Esophagus squamous epithelium (tissue), 5 donors: Measurements from ENCODE around the gene ZNF274. TPM values are rescaled to one million over a fixed set of nuclear protein-coding genes. Genes with fewer than 3 reads are reported as not detected.

Experiments used
- DNase-seq: peaks from one replicate; lab custom pipeline; 2025; lab: John Stamatoyannopoulos, UW
- H3K27ac ChIP-seq, 4 donors: fragments of 200-600 bp; sonication (generic); one replicate each; pipeline ENCODE4 v1.5.1; 2016 to 2019; ENCODE audit warnings: mild to moderate bottlenecking in 1 of 4
- H3K27me3 ChIP-seq, 4 donors: fragments of 200-600 bp; sonication (generic); 1 replicate in 3 of 4; 2 replicates in 1 of 4; pipeline versions ENCODE4 v1.5.1 to v1.6.0; 2017 to 2021; ENCODE audit warnings: antibody characterized with exemption in 1 of 4
- H3K36me3 ChIP-seq, 3 donors: fragments of 200-600 bp; sonication (generic); one replicate each; pipeline ENCODE4 v1.5.1; 2016 to 2019
- H3K4me1 ChIP-seq, 3 donors: fragments of 200-600 bp; sonication (generic); one replicate each; pipeline ENCODE4 v1.5.1; 2017 to 2019
- H3K4me3 ChIP-seq, 4 donors: fragments of 200-600 bp; sonication (generic); 1 replicate in 3 of 4; 2 replicates in 1 of 4; pipeline ENCODE4 v1.5.1; 2016 to 2019; ENCODE audit warnings: mild to moderate bottlenecking in 2 of 4, moderate library complexity in 1 of 4
- H3K9me3 ChIP-seq, 3 donors: fragments of 200-600 bp; sonication (generic); one replicate each; pipeline ENCODE4 v1.5.1; 2016 to 2019
- POLR2A ChIP-seq, 4 donors: fragments of 450-650 bp; IDR thresholded peaks; one replicate each; pipeline ENCODE4 v1.6.1; 2017; ENCODE audit warnings: antibody characterized with exemption in 4 of 4, mild to moderate bottlenecking in 4 of 4, moderate library complexity in 3 of 4
- WGBS, 2 donors: methylation state at CpG; one replicate each; pipeline ENCODE4 v1.1.5; 2018; 5-methylcytosine and 5-hydroxymethylcytosine counted together
- intact Hi-C: fragments of 100-400 bp; cut with DNase I; formaldehyde crosslinking; loops from one replicate; pipeline ENCODE4 v1.15.0; 2022
- total RNA-seq, 4 donors: library from RNA; depleted of rRNA; stranded (reverse); fragments of >200 nt; gene quantifications; one replicate each; pipeline ENCODE4 v1.1.0, GENCODE V29; 2016
- TF ChIP-seq, protein P1 (sequence below), 6 experiments: fragments of 450-650 bp in 4 of 6; fragments of 200-600 bp in 2 of 6; sonication (generic) in 2 of 6; IDR thresholded peaks; one replicate each; pipeline ENCODE4 v1.5.1; 2016 to 2019; ENCODE audit warnings: antibody characterized with exemption in 6 of 6, mild to moderate bottlenecking in 4 of 6, moderate library complexity in 4 of 6
- donor health status: DM: yes; HTN: yes; CAD: no.

The ZNF274 gene
- total RNA-seq, 4 donors from 2014 or later: 20.4 to 28.6 (median 24.9) TPM

DNA sequence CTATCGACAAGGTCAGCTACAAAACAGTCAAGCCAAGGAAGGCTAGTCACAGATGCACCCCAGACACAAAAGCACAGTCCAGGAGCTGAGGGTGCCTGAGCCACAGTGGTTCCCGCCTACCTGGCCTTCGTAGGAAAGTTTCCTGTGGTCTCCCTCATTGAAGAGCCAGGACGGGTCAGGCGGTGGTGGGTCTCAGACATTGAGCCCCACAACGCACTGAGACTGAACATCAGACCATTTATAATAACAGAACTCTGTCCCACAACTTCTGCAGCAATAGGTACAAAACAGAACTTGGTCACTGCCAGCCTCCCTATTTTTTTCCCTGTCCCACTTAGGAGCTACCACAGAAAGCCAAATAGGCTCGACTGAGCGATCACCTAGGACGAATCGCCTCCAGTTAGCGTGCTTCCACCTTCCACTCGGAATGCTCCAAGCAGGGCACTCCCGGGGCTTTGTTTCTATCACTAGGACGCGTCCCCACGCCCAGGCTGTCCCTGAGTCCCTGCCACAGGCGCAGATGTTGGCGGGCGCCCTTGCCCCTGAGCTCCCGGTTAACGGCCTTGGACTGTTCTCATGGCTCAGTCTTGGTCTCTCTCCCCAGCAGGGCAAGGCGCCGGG lies 45.2 kb downstream of the ZNF274 start:
- H3K27me3 ChIP-seq: no peaks in the 10 kb centered on the region
- peak overlapping the region; percentile 60 to 88 (median 74) for H3K4me3 ChIP-seq
- peaks cover 0 to 69% (median 19%) of the 10 kb centered on the region in 3 donors for H3K9me3 ChIP-seq
- peak overlapping the region; percentile 86 to 89 (median 87) for H3K27ac ChIP-seq
- WGBS, 2 donors: 13 to 16% methylated on average over 10 to 15 of the region's 23 CpGs
- intact Hi-C loops: no loop called here
- H3K36me3 ChIP-seq: peaks cover 6 to 37% (median 12%) of the 10 kb centered on the region in 3 donors
- no peak for DNase-seq
- no peak for TF ChIP-seq POLR2A (IDR thresholded peaks at IDR 0.05)
- TF ChIP-seq, protein P1, sequence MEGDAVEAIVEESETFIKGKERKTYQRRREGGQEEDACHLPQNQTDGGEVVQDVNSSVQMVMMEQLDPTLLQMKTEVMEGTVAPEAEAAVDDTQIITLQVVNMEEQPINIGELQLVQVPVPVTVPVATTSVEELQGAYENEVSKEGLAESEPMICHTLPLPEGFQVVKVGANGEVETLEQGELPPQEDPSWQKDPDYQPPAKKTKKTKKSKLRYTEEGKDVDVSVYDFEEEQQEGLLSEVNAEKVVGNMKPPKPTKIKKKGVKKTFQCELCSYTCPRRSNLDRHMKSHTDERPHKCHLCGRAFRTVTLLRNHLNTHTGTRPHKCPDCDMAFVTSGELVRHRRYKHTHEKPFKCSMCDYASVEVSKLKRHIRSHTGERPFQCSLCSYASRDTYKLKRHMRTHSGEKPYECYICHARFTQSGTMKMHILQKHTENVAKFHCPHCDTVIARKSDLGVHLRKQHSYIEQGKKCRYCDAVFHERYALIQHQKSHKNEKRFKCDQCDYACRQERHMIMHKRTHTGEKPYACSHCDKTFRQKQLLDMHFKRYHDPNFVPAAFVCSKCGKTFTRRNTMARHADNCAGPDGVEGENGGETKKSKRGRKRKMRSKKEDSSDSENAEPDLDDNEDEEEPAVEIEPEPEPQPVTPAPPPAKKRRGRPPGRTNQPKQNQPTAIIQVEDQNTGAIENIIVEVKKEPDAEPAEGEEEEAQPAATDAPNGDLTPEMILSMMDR (IDR thresholded peaks at IDR 0.05): no peak
- H3K4me1 ChIP-seq: peaks cover 6 to 21% (median 15%) of the 10 kb centered on the region in 3 donors

DNA sequence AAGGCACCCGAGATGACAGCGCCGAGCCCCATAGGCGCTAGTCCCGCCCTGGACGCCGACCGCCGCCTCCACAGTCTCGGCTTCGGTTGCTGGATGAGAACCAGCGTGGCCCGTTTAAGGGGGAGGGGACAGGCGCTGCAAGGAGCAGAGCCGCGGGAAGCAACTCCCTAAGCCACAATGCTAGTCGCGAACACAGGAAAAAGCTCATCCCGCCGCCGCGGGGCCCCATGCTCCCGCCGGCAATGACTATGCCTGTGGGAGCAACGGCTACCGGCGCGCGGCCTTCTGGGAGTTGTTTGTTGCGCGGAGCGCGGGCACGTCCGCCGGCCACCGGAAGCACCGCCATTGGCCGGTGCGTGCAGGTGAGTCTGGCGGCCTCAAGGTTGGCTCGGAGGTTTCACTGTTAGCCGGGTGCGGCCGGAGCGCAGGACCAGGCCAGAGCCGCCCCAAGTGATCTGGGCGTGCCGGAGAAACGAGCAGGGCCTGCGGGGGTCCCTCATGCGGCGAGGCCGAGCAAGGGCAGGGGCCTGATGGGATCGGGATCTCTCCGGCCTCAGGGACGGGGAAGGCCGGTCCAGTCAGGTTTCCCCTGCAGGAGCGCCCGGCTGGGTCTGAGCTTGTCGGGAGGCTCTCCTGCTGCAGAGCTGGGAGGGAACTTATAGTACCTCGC lies 45.9 kb downstream of the ZNF274 start, which contains the start of gene ZNF544:
ZNF544 (plus strand) TSS at position 330 of the 670 bp plus-strand sequence. CDS start 15,110 bp downstream, outside the sequence.
- H3K9me3 ChIP-seq: peaks cover 0 to 68% (median 13%) of the 10 kb centered on the region in 3 donors
- H3K4me1 ChIP-seq: peaks cover 6 to 21% (median 15%) of the 10 kb centered on the region in 3 donors
- intact Hi-C loops: no loop called here
- peaks cover 6 to 43% (median 12%) of the 10 kb centered on the region in 3 donors for H3K36me3 ChIP-seq
- H3K4me3 ChIP-seq: peak within 1 kb of the TSS; percentile 60 to 88 (median 74)
- TF ChIP-seq, protein P1 (IDR thresholded peaks at IDR 0.05): peak in 2 of 6 experiments; percentile 32 to 38
- TF ChIP-seq POLR2A (IDR thresholded peaks at IDR 0.05): peak in 2 of 4 donors; percentile 9 to 50
- no peak for DNase-seq
- H3K27ac ChIP-seq: peak within 1 kb of the TSS; percentile 86 to 89 (median 87)
- 0% methylated on average over 11 of the region's 62 CpGs; no CpG with 5 or more reads in 1 of the 2 donors for WGBS, 2 donors
- H3K27me3 ChIP-seq: no peaks in the 10 kb centered on the region

DNA sequence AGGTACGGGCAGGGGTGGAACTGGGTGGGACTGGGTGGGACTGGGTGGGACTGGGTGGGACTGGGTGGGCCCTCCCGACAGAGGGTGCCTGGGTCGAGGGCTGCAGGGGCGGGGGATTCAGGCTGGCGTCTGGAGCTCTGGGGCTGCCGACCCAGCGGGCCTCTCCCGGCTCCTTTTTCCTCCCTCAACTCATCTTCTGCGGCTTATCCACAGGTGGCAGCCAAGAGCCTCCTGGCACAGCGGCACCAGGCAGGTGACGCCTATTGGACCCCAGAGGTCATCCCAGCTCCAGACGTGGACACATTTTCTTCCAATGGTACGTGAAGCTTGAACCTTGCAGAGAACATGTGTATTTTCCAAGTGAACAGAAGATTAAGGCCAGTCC lies 46.4 kb downstream of the ZNF274 start:
- WGBS, 2 donors: 25 to 30% methylated on average over 2 to 10 of the region's 13 CpGs
- intact Hi-C loops: no loop called here
- H3K36me3 ChIP-seq: peaks cover 6 to 49% (median 12%) of the 10 kb centered on the region in 3 donors
- no peak for DNase-seq
- H3K27ac ChIP-seq: peak overlapping the region; percentile 86 to 89 (median 87)
- peaks cover 6 to 21% (median 15%) of the 10 kb centered on the region in 3 donors for H3K4me1 ChIP-seq
- H3K27me3 ChIP-seq: no peaks in the 10 kb centered on the region
- no peak for TF ChIP-seq POLR2A (IDR thresholded peaks at IDR 0.05)
- TF ChIP-seq, protein P1 (IDR thresholded peaks at IDR 0.05): peak in 1 of 6 experiments; percentile 28
- peaks cover 0 to 68% (median 15%) of the 10 kb centered on the region in 3 donors for H3K9me3 ChIP-seq
- H3K4me3 ChIP-seq: peak overlapping the region; percentile 60 to 88 (median 74)

DNA sequence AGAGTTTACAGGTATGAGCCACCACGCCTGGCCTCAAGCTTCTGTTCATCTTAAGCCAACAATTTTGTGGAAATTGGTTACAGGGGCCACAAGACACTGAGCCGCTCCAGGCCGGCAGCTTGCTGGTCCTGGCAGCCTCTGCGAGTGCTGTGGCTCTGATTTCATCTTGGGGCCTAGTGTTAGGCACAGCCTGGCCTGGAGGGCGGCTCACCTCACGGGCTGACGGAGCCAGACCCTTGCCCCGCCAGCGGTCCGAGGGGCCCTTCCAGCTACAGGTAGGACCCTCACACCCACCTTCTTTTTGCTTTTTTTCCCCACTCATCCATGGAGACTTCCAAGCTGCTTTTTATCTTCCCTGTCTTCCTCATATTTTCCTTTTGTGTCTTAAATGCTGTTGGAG lies 54.5 kb downstream of the ZNF274 start:
- no peak for TF ChIP-seq POLR2A (IDR thresholded peaks at IDR 0.05)
- TF ChIP-seq, protein P1 (IDR thresholded peaks at IDR 0.05): no peak
- intact Hi-C loops: no loop called here
- Histone ChIP-seq H3K4me3 (no peak overlapping the region), H3K27ac (no peak overlapping the region), H3K36me3 (peaks cover 16 to 100% (median 31%) of the 10 kb centered on the region in 3 donors), H3K9me3 (peaks cover 0 to 98% (median 76%) of the 10 kb centered on the region in 3 donors), H3K27me3 (no peaks in the 10 kb centered on the region), H3K4me1 (no peaks in the 10 kb centered on the region)
- 100% methylated on average over 6 to 10 of the region's 10 CpGs for WGBS, 2 donors
- no peak for DNase-seq
